VCaP (cell line): ENCODE measurements around the gene ZNF581.
A peak's percentile ranks its signal among the peaks of the same experiment; 100 is the strongest.

Experiments used
- H3K27ac ChIP-seq: fragments of 450-650 bp; 2 replicates; pipeline ENCODE4 v1.5.1; 2017
- TF ChIP-seq, protein P1 (sequence below): fragments of 450-650 bp; conservative IDR thresholded peaks from 2 replicates; pipeline ENCODE4 v1.5.1; 2017; ENCODE audit warnings: mild to moderate bottlenecking, moderate library complexity

ZNF581 gene

GRCh38 chr19:55669418-55670279 is 26.2 kb downstream of the ZNF581 start:
- TF ChIP-seq, protein P1, sequence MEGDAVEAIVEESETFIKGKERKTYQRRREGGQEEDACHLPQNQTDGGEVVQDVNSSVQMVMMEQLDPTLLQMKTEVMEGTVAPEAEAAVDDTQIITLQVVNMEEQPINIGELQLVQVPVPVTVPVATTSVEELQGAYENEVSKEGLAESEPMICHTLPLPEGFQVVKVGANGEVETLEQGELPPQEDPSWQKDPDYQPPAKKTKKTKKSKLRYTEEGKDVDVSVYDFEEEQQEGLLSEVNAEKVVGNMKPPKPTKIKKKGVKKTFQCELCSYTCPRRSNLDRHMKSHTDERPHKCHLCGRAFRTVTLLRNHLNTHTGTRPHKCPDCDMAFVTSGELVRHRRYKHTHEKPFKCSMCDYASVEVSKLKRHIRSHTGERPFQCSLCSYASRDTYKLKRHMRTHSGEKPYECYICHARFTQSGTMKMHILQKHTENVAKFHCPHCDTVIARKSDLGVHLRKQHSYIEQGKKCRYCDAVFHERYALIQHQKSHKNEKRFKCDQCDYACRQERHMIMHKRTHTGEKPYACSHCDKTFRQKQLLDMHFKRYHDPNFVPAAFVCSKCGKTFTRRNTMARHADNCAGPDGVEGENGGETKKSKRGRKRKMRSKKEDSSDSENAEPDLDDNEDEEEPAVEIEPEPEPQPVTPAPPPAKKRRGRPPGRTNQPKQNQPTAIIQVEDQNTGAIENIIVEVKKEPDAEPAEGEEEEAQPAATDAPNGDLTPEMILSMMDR = no peak
- no peak overlapping the region for H3K27ac ChIP-seq

- peak overlapping the region; percentile 36 for H3K27ac ChIP-seq
- TF ChIP-seq, protein P1 = no peak
Measured at GRCh38 chr19:55670280-55671053, 27.0 kb downstream of the ZNF581 start.

DNA sequence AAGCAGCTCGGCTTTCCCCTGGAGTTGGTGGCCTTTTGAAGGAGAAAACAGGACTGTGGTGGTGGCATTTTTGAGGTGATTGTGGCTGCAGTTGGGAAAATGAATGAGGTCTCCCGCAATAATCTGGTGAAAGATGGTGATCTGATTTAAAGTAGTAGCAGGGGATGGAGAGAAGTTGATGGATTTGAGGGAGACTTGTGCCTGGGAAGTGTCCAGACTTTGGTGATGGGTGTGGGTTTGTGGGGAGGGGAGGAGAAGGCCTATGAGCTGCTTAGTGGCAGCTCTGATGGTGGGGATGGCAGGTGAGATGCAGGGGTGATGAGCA is 27.6 kb downstream of the ZNF581 start:
- H3K27ac ChIP-seq = peak overlapping the region; percentile 36
- TF ChIP-seq, protein P1 = no peak

- peak overlapping the region; percentile 36; the same call in 1 of the 2 replicates for H3K27ac ChIP-seq
- TF ChIP-seq, protein P1 = no peak
Measured at GRCh38 chr19:55672418-55672817, 29.0 kb downstream of the ZNF581 start.

DNA sequence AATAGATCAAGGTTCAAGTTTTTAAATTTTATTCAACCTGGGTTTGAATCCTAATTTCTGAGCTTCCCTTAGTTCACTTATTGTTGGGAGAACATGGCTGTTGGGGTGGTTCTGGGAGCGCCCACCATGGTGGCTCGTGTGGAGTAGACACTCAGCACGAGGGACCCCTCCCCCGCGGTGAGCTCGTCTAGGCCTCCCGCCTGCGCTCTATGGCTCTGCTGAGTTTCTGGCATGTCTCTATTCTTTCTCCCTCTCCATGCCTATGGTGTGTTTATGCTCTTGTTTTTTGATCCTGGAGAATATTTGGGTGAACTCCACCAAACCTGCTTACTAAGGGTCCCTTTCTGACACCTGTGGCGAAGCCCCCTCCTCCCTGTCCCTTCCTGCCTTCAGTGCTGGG is 30.0 kb downstream of the ZNF581 start:
- TF ChIP-seq, protein P1 = no peak
- H3K27ac ChIP-seq = 0 out of 2 replicates have a peak overlapping the region, but pooled peaks have one; percentile 95

GRCh38 chr19:55673889-55674288 is 30.4 kb downstream of the ZNF581 start:
- peak overlapping the region; percentile 95; the same call in 1 of the 2 replicates for H3K27ac ChIP-seq
- TF ChIP-seq, protein P1 = no peak

DNA sequence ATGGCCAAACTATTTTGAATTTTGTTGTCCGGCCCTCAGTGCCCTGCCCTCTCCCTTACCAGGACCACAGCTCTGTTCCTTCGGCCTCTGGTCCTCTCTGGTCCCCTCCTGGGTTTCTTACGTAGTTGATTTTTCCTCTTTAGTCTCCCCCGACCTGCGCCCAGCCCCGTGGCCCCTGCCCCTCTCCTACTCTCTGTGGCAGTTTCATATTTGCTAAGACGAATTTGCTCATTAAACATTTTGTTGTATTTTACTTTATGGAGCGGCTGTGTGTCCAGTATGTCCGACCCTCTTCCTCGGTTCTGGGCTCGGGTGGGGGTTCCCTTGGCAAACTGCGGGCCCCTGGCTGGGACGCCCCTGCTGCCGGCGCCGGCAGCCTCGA is 31.0 kb downstream of the ZNF581 start:
- TF ChIP-seq, protein P1 = no peak

More for the DNA sequence above, 31.0 kb downstream of the ZNF581 start:
- H3K27ac ChIP-seq = peak overlapping the region; percentile 95
